Hippocampal formation (tissue), 2 donors: Measurements from ENCODE around the gene RHBDD1.
A peak's percentile ranks its signal among the peaks of the same experiment; 100 is the strongest.

Experiments
- DNase-seq, 2 donors: peaks; one replicate each; lab custom pipeline; 2025; lab: John Stamatoyannopoulos, UW

RHBDD1 gene

GRCh38 chr2:226984750-226985582 lies 149.1 kb downstream of the RHBDD1 start:
- peak; percentile 60 to 88 for DNase-seq

GRCh38 chr2:226985583-226985946 lies 149.7 kb downstream of the RHBDD1 start:
- DNase-seq = no peak

GRCh38 chr2:226991663-226992062 lies 155.8 kb downstream of the RHBDD1 start:
- no peak for DNase-seq

- DNase-seq = no peak
Observed at GRCh38 chr2:226993171-226993570, 157.3 kb downstream of the RHBDD1 start.

- no peak for DNase-seq
Observed at GRCh38 chr2:226994775-226995174, 158.9 kb downstream of the RHBDD1 start.

- DNase-seq = no peak
Observed at GRCh38 chr2:226995625-226996041, 159.8 kb downstream of the RHBDD1 start.

- DNase-seq = no peak
Observed at GRCh38 chr2:226999661-227000060, 163.8 kb downstream of the RHBDD1 start.

- DNase-seq = no peak
Observed at GRCh38 chr2:227000123-227000522, 164.3 kb downstream of the RHBDD1 start.

GRCh38 chr2:227004482-227004881 lies 168.6 kb downstream of the RHBDD1 start:
- DNase-seq = no peak

- DNase-seq = no peak
Observed at GRCh38 chr2:227006189-227006897, 170.5 kb downstream of the RHBDD1 start.

GRCh38 chr2:227007148-227007547 lies 171.3 kb downstream of the RHBDD1 start:
- DNase-seq = no peak

GRCh38 chr2:227007940-227008339 lies 172.1 kb downstream of the RHBDD1 start:
- no peak for DNase-seq

- no peak for DNase-seq
Observed at GRCh38 chr2:227010433-227010832, 174.6 kb downstream of the RHBDD1 start.

- no peak for DNase-seq
Observed at GRCh38 chr2:227013330-227013729, 177.5 kb downstream of the RHBDD1 start.

GRCh38 chr2:227013881-227014280 lies 178.0 kb downstream of the RHBDD1 start:
- DNase-seq = no peak

- DNase-seq = no peak
Observed at GRCh38 chr2:227016894-227017293, 181.0 kb downstream of the RHBDD1 start.

- no peak for DNase-seq
Observed at GRCh38 chr2:227020416-227020815, 184.6 kb downstream of the RHBDD1 start.

GRCh38 chr2:227022608-227023007 lies 186.8 kb downstream of the RHBDD1 start:
- no peak for DNase-seq

GRCh38 chr2:227025510-227025909 lies 189.7 kb downstream of the RHBDD1 start:
- DNase-seq = no peak

- DNase-seq = no peak
Observed at GRCh38 chr2:227029426-227030105, 193.7 kb downstream of the RHBDD1 start.

GRCh38 chr2:227030789-227031188 lies 194.9 kb downstream of the RHBDD1 start:
- no peak for DNase-seq

GRCh38 chr2:227031379-227031778 lies 195.5 kb downstream of the RHBDD1 start:
- no peak for DNase-seq
